Daoy (cell line): ENCODE data around the gene RPL41. TPM values are rescaled to one million over a fixed set of nuclear protein-coding genes. Genes with fewer than 3 reads are reported as not detected.
"Not testable (repeated sequence)": the region's sequence is repeated elsewhere in the genome, so short reads cannot be mapped to it uniquely, and the experiment has no call there.

Experiments
- DNase-seq: peaks from one replicate; pipeline ENCODE4 v3.0.0-alpha.2; 2015; ENCODE audit warnings: low read depth
- total RNA-seq: library from RNA; depleted of rRNA; stranded (reverse); fragments of >200 nt; shearing (Covaris generic); gene quantifications from 2 replicates; pipeline ENCODE4 v1.2.3, GENCODE V29; 2014; rRNA removed

The RPL41 gene
- 4,200 and 4,689 TPM in 2 replicates for total RNA-seq

GRCh38 chr12:56116267-56117081, at the start of gene RPL41:
Gene RPL41, plus strand, starts transcription at chr12:56116633.
- peak; percentile 95 for DNase-seq

GRCh38 chr12:56071648-56072047, 44.8 kb upstream of the RPL41 start:
- no peak for DNase-seq

GRCh38 chr12:56074396-56074795, 42.0 kb upstream of the RPL41 start:
- no peak for DNase-seq

GRCh38 chr12:56077966-56078365, 38.5 kb upstream of the RPL41 start:
- DNase-seq, result not testable (repeated sequence)

GRCh38 chr12:56078427-56078826, 38.0 kb upstream of the RPL41 start:
- DNase-seq, result no peak

- DNase-seq, result peak; percentile 89
Observed at GRCh38 chr12:56078931-56079722, 37.3 kb upstream of the RPL41 start.

- DNase-seq, result peak; percentile 90
Observed at GRCh38 chr12:56079723-56080555, 36.5 kb upstream of the RPL41 start, which contains the start of gene ERBB3. Gene ERBB3, plus strand, starts transcription at chr12:56080165. Its CDS starts 136 bp downstream, at chr12:56080301.

- DNase-seq, result no peak
Observed at GRCh38 chr12:56080556-56081138, 35.8 kb upstream of the RPL41 start.

GRCh38 chr12:56081393-56082347, 34.8 kb upstream of the RPL41 start:
- DNase-seq, result no peak

GRCh38 chr12:56082382-56082781, 34.1 kb upstream of the RPL41 start:
- no peak for DNase-seq

- no peak for DNase-seq
Observed at GRCh38 chr12:56082967-56083366, 33.5 kb upstream of the RPL41 start.

- DNase-seq, result peak; percentile 36
Observed at GRCh38 chr12:56084958-56085543, 31.4 kb upstream of the RPL41 start.

- DNase-seq, result no peak
Observed at GRCh38 chr12:56086096-56086495, 30.3 kb upstream of the RPL41 start.

- DNase-seq, result no peak
Observed at GRCh38 chr12:56086608-56087007, 29.8 kb upstream of the RPL41 start.

GRCh38 chr12:56087220-56087619, 29.2 kb upstream of the RPL41 start:
- peak; percentile 60 for DNase-seq

GRCh38 chr12:56097738-56098137, 18.7 kb upstream of the RPL41 start:
- no peak for DNase-seq

- no peak for DNase-seq
Observed at GRCh38 chr12:56098592-56098991, 17.8 kb upstream of the RPL41 start.

GRCh38 chr12:56099787-56100186, 16.6 kb upstream of the RPL41 start:
- DNase-seq, result no peak

- no peak for DNase-seq
Observed at GRCh38 chr12:56101045-56101444, 15.4 kb upstream of the RPL41 start.

GRCh38 chr12:56102683-56103065, 13.8 kb upstream of the RPL41 start:
- DNase-seq, result no peak
